ENCODE measurements around the gene USP50. TPM values are rescaled to one million over a fixed set of nuclear protein-coding genes. Genes with fewer than 3 reads are reported as not detected.

The USP50 gene
- total and polyA plus RNA-seq, 2 of the 13 experiments (the other 11 are each of a cell fraction or from before 2014, with no cell fraction given): 0.86 TPM; not detected in 1

GRCh38 chr15:50563756-50564155, 17.3 kb upstream of the USP50 start (continued):
- TF ChIP-seq SMC3 (IDR thresholded peaks at IDR 0.05; ENCODE audit: low read length) (no peak), MATR3 (CRISPR knock-in tag; IDR thresholded peaks at IDR 0.05) (no peak), HHEX (CRISPR knock-in tag; IDR thresholded peaks at IDR 0.05) (no peak), WIZ (CRISPR knock-in tag; IDR thresholded peaks at IDR 0.05) (no peak), ZFP36L1 (CRISPR knock-in tag; IDR thresholded peaks at IDR 0.05) (no peak)
- TF ChIP-seq, protein P1, sequence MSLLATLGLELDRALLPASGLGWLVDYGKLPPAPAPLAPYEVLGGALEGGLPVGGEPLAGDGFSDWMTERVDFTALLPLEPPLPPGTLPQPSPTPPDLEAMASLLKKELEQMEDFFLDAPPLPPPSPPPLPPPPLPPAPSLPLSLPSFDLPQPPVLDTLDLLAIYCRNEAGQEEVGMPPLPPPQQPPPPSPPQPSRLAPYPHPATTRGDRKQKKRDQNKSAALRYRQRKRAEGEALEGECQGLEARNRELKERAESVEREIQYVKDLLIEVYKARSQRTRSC (CRISPR knock-in tag; IDR thresholded peaks at IDR 0.05; ENCODE audit: low read depth): no peak

DNA sequence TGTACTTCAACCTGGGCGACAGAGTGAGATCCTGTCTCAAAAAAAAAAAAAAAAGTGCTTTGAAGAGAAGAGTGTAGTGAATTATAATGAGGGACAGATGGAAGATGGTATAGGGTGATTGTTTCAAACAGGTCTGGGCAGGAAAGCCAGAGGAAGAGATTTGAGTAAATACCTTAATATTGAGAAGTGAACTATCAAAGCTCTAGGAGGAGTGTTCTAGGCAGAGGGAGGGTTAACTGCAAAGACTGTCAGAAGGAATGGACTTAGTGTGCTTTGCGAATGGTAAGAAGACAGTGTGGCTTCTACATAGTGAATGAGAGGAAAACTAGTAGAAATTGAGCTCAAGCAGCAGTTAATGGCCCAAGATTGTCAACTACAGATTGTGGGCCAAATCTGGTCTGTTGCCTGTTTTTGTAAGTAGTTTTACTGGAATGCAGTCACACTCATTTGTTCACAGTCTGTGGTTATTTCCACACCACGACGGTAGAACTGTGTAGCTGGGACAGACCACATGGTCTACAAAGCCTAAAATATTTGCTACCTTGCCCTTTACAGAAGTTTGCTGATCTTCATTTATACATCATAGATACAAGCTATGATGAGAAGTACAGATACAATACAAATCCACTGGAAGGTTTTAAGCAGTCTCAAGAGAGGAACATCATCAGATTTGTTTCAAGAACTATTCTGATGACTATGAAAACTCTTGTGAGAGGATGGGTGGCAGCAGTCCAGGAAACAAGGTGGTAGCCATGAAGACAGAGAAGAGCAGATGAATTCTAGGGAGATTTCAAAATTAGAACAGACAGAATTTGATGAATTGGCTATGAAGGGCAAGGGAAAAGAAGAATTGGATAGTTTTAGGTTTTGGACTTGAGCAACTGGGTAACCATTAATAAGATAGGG, 16.5 kb upstream of the USP50 start:
- WGBS (ENCODE audit: low lambda C conversion rate): 98% methylated on average over 4 of the region's 4 CpGs
- no peak for DNase-seq (ENCODE audit: low spot score)
- no peak overlapping the region for H3K4me3 ChIP-seq (replicated peaks in 1 of 3; ENCODE audit: insufficient read depth in 1 of 3, low read depth in 2 of 3, low read length in 3 of 3)
- no peak for FAIRE-seq
- no peak overlapping the region for H2AFZ ChIP-seq (ENCODE audit: low read length)
- no peak overlapping the region for H3K9ac ChIP-seq (ENCODE audit: insufficient read depth, low read depth, low read length)
- no peaks in the 10 kb centered on the region for H3K79me2 ChIP-seq (ENCODE audit: insufficient read depth, low read length)
- H3K36me3 ChIP-seq (replicated peaks in 1 of 2; ENCODE audit: control insufficient read depth in 1 of 2, insufficient read depth in 2 of 2, low read length in 2 of 2): peaks cover 7 to 19% of the 10 kb centered on the region in 2 experiments
- in situ Hi-C loops (cut with HindIII; ENCODE audit: extremely low pct_ligation_motif_present, low pct_unique_long_range_greater_than_20kb): no loop called here
- BruUV-seq (replicated peaks): no TSS peak
- no peaks in the 10 kb centered on the region for H4K20me1 ChIP-seq (ENCODE audit: insufficient read depth, low read length)
- H3K27me3 ChIP-seq (ENCODE audit: control insufficient read depth in 1 of 2, insufficient read depth in 2 of 2, low read length in 2 of 2): no peaks in the 10 kb centered on the region
- CTCF ChIA-PET (ENCODE audit: low intra/inter-chr PET ratio, low total read pairs): no interaction called here
- no peak for ATAC-seq
- no peaks in the 10 kb centered on the region for H3K9me3 ChIP-seq (ENCODE audit: low read length)
- POLR2A ChIA-PET: no interaction called here
- no peak overlapping the region for H3K27ac ChIP-seq (ENCODE audit: extremely low read length, insufficient read depth, low read length)
- no peaks in the 10 kb centered on the region for H3K4me1 ChIP-seq (ENCODE audit: insufficient read depth, low read length)
- intact Hi-C loops (cut with micrococcal nuclease; ENCODE audit: unreplicated experiment): loop anchor here (1.0 kb wide), 1 partner anchor 9 kb away; no protein-coding TSS in a partner anchor
- no peak overlapping the region for H3K4me2 ChIP-seq (ENCODE audit: low read depth, low read length)
- TF ChIP-seq ZNF230 (CRISPR knock-in tag; IDR thresholded peaks at IDR 0.05): no peak
- TF ChIP-seq SRY (CRISPR knock-in tag; IDR thresholded peaks at IDR 0.05): no peak
- TF ChIP-seq ZNF224 (CRISPR knock-in tag; IDR thresholded peaks at IDR 0.05): no peak
- no peak for TF ChIP-seq NFKB2 (CRISPR knock-in tag; IDR thresholded peaks at IDR 0.05; ENCODE audit: borderline replicate concordance)
- TF ChIP-seq CEBPZ (IDR thresholded peaks at IDR 0.05; ENCODE audit: low read length): no peak
- TF ChIP-seq ZNF549 (CRISPR knock-in tag; IDR thresholded peaks at IDR 0.05): no peak
- TF ChIP-seq ATF4 (CRISPR knock-in tag; IDR thresholded peaks at IDR 0.05): no peak
- no peak for TF ChIP-seq GFI1 (CRISPR knock-in tag; IDR thresholded peaks at IDR 0.05; ENCODE audit: borderline replicate concordance)
